Stimulated activated CD4-positive, alpha-beta T cell treated with anti-CD3 and anti-CD28 coated beads, Interleukin-1b, Interleukin-23, amount 100 ng/mL, for 1 hour (primary cell): Measurements from ENCODE around the gene TMEM9.
A peak's percentile ranks its signal among the peaks of the same experiment; 100 is the strongest.

Source experiments
- DNase-seq, 2 donors: peaks; one replicate each; pipeline ENCODE4 v3.0.0-alpha.2; 2020; ENCODE audit warnings: low read depth in 2 of 2

The TMEM9 gene

DNA sequence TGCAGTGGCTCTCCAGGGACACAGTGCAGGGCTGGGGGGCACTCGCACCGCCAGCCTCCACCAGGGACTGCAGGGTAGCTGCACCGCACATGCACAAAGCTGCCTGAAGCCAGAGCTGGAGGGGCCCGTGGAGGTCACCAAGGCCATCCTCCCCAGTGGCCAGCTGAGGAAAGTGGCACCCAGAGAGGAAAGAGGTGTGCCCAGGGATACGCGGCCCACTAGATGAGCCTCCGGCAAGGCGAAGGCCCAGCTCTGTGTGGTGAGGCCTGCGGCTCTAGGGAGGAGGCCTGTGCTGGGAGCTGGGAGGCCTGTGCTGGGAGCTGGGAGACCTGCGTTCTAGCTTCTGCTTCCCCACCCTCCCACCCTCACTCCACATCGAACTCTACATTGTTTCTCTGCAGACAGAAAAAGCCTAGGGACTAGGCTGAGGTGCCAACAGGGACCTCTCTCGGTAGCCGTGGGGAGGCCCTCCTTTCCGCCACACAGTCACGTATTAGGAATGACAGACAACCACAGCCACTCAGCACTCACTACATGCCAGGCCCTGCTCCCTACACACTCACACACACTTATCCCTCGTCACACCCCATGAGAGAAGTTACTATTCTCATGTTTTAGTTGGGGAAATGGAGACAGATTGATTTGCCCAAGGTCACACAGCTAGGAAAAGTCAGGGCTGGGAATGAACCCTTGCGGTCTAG, 26.4 kb downstream of the TMEM9 start:
- DNase-seq: no peak

DNA sequence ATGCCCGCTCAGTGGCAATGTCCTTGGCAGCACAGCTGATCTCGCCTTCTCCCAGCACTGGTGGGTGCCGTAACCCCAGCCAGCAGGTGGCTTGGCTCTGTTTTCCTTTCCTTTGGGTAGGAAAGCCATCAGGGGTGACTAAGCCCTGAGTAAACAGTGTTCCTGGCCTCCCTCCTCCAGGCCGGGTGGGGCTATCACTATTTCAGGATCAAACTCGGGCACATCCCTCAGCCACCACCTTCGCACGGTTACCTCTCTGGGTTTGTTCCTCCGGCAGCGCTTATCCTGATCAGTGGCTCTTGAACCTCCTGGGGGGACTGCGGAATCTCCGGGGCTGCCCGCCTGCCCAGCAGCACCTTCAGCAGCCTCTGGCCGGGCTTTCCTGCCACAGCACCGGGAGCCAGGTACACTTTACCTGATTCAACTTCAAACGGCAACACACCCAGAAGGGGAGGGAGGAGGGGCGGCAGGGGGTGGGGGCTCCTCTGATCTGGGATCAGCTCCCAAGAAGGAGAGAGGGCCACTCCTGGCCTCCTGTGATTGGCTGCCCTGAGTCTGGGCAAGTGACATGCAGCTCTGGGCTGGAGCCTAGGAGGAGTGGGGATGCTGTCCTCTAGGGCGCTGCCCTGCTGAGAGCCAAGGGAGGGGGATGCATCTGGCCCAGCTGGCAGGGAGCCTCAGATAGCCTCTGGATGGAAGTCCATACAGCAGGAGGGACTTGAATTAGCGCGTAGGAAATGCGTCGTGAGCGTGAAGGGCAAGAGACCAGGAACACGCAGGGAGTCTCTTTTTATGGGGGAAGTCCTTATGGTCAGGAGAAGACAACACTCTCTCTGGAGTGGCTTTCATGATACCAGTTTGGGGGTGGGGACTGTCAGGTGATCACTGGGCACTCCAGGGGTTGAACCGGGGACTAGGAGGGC, 27.2 kb downstream of the TMEM9 start, which contains the start of gene ASCL5:
ASCL5 (minus strand) TSS at position 353 of the 923 bp plus-strand sequence. CDS start 11,812 bp downstream, outside the sequence.
- DNase-seq: no peak

DNA sequence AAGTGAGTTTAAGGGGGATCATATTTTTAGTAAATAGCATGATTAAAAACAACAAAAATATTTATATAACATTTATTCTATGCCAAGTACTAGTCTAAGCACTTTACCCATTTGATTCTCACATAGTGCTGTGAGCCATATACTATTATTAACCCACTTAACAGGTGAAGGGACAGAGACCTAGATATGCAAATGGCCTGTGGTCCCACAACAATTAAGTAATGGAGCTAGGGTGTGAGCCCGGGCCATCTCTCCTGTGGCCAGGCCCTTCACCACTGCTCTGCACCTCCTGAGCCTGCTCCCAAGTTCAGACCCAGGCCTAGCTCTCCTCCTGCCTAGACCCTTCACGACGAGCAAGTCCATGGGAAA, 27.8 kb downstream of the TMEM9 start:
- DNase-seq: no peak

DNA sequence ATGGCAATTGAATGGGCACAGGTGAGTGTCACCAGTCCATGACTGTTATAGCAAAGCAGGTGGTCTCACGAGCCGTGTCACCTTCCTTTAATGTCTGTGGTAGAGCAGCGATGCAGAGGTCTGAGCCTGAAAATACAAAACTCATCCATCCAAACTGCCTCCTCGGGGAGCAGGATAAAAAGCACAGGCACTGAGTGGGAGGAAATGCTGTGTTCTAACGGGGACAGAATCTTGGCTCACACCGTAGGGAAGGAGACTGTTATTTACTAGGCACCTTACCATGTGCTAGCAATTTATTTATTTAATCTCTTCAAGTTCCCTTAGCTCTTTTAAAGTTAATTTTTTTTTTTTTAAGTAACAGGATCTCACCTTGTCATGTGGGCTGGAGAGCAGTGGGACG, 28.5 kb downstream of the TMEM9 start:
- no peak for DNase-seq

GRCh38 chr1:201125019-201125418, 29.3 kb downstream of the TMEM9 start:
- no peak for DNase-seq

DNA sequence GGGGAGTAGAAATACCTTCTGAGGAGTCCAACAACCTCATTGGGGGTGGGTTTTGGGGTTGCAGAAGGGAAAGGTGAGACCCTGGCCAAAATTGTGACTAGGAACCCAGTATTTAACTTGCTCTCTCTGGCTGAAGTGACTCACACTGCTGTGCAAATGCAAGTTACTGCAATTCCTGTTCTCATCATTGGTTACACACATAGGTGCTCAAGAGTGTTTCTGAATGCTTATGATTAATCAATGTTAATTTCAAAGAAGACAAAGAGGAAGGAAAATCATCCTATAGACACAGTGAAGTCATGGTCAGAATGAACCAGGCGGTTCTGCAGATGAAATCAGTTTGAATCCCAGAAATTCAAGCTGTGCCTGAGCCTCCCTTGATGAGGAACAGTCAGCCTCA, 30.4 kb downstream of the TMEM9 start:
- DNase-seq: no peak

GRCh38 chr1:201122321-201122957, 31.8 kb downstream of the TMEM9 start:
- no peak for DNase-seq

DNA sequence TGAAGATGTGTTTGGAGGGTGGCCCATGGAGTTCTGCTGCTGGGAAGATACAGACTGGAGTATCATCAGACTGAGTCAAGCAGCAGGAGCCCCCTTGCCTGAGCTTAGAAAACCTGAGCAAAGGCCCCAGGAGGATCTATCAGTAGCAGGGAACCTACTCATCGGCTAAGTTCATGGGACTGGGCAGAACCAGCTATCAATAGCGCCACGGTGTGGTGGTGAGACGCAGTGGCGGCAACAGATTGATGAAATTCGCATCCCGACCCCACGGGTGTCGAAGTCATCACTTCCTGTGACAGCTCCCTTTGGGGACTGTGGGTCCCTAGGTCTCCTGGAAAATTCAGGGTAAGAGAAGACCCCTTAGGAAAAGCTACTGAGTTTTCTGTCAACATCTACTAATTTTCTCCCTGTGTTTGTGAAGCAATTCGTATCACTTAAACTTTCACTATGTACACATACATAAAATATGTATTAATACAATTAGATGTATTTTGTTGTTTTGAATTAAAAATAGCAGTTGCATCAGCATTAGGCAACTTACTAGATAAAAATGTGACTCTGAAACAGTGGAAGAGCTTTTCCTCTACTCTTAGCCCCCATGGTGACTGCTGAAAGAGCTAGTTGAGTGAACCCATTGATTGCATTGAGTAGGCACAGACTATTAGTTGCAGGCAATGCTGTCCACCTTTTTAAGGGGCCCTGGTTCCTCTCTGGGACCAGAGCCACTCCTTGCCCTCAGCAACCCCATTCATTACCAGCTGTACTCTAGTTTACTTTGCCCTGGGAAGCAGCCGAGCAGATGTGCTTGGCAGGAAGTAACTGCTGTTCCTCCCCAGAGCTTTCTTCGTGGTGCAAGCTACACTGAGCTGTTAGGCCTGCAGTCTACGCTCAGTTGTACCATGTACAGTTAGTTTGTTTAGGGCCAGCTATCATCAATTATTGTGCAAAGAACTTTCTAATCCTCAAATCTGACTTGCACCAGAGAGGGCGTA, 34.8 kb downstream of the TMEM9 start:
- DNase-seq: peak in 1 of 2 donors; percentile 4

- no peak for DNase-seq
Measured at GRCh38 chr1:201116091-201116490, 38.2 kb downstream of the TMEM9 start.

GRCh38 chr1:201115390-201115937, 38.8 kb downstream of the TMEM9 start:
- no peak for DNase-seq

DNA sequence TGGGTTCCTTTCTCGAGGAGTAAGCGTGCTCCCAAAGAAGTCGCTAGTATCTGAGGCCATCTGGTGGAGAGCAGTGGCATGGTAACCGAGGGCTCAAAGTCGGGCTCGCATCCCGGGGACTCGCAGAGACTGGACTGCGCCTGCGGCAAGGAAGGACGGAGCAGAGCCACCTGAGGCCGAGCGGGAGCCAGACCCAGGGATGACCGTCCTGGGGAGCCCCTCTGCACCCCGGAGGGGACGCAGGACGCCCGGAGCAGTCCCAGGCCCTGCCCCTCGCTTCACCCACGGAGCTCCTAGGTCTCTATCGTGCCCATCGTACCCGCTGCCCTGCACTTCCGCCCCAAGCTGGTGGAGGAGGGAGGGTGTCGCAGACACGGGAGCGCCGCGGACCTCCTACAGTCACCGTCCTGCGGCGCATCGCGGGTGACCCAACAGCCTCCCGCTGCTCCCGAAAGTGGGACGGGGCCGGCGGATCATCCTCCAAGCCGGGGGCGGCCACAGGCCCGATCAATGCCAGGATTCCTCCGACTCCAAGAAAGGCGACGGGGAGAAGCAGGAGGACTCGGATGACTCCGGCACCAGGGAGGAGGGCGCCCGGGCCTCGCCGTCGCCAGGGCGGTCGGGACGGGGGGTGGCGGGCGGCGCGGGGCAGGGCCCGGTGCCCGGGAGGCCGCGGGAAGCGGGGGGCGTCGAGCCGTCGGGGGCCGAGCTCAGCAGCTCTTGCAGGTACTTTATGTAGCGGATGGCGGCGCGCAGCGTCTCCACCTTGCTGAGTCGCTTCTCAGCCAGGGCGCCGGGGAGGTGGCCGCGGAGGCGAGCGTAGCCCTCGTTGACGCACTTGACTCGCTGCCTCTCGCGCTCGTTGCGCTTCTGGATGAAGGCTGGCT, 39.8 kb downstream of the TMEM9 start:
- DNase-seq: peak; percentile 27 to 39

GRCh38 chr1:201113451-201114244, 40.6 kb downstream of the TMEM9 start:
- no peak for DNase-seq

DNA sequence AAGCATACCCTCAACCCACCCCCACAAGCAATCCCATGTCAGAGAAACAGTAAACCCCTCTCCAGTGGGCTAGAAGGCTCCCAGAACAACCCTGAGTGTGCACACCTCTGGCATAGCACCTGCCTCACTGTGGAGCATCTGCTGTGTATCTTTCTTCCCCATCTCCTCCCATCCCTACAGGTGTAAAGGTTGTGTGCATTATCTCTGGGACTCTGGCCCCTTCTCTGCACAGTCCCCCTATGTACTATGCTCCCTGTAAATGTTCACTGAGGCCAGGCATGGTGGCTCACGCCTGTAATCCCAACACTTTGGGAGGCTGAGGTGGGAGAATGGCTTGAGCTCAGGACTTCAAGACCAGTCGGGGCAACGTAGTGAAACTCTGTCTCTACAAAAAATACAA, 41.3 kb downstream of the TMEM9 start:
- no peak for DNase-seq

GRCh38 chr1:201112173-201112731, 42.0 kb downstream of the TMEM9 start, which contains the start of gene CACNA1S:
Gene CACNA1S (minus strand): TSS chr1:201112426. CDS start chr1:201112339, 87 bp downstream.
- no peak for DNase-seq

GRCh38 chr1:201111672-201112071, 42.6 kb downstream of the TMEM9 start:
- no peak for DNase-seq

DNA sequence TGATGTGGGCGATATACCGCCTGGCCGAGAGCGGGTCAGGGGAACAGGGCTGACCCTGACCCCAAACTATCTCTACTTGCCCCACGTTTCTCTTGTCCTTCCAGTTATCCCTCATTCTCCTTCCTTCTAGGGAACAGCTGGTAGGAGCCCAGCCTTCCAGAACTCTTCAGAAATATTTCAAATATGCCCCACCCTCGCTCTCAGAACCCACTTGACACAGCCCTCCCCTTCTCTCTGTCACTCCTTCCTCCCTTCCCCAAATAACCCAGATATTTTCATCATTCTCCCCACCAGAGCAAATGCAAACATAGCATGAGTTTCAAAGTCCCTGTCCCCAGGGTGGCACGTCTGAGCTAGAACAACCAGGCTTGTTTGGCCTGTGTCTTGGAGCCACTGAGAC, 43.1 kb downstream of the TMEM9 start:
- DNase-seq: no peak

- no peak for DNase-seq
Measured at GRCh38 chr1:201110616-201111015, 43.7 kb downstream of the TMEM9 start.

GRCh38 chr1:201110138-201110537, 44.1 kb downstream of the TMEM9 start:
- DNase-seq: no peak

DNA sequence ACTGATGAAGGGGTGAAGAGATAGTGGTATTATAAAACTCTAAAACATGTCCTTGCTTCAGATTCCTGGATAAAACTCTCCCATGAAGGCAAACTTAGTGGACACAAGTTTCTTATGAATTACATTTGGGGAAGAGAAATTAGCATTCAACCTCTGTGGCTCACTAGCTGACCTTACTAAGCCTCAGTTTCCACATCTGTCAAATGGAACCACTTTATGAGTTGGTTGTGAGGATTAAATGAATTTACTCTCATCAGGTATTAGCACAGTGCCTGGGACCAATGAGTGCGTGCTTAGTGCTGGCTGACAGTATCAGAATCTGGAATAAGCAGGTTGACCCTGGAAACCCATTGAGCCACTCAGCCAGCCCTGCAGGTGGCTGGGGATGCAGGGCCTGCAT, 44.6 kb downstream of the TMEM9 start:
- DNase-seq: no peak
